T-helper 2 cell treated with Interferon-gamma antibody and Interleukin-4, amounts not matched to agents 5 μg/mL and 100 μg/mL, for 36 hours (primary cell): Measurements from ENCODE around the gene CFAP126.
"Not testable (repeated sequence)": the region's sequence is repeated elsewhere in the genome, so short reads cannot be mapped to it uniquely, and the experiment has no call there.

ENCODE experiments used
- DNase-seq: peaks from one replicate; pipeline ENCODE4 v3.0.0; 2021; ENCODE audit warnings: low spot score
- H3K27ac Mint-ChIP-seq: one replicate; pipeline ENCODE4 v1.8.0; 2021; ENCODE audit warnings: mild to moderate bottlenecking, mixed read lengths
- H3K27me3 Mint-ChIP-seq: one replicate; pipeline ENCODE4 v1.8.0; 2021; ENCODE audit warnings: low read depth, mixed read lengths
- H3K36me3 Mint-ChIP-seq: one replicate; pipeline ENCODE4 v1.8.0; 2021; ENCODE audit warnings: low read depth, mixed read lengths
- H3K4me1 Mint-ChIP-seq: one replicate; pipeline ENCODE4 v1.8.0; 2021; ENCODE audit warnings: low read depth, mixed read lengths
- H3K4me3 Mint-ChIP-seq: one replicate; pipeline ENCODE4 v1.8.0; 2022; ENCODE audit warnings: mild to moderate bottlenecking, moderate library complexity, mixed read lengths
- H3K9me3 Mint-ChIP-seq: one replicate; pipeline ENCODE4 v1.8.0; 2021; ENCODE audit warnings: mixed read lengths

CFAP126 gene

GRCh38 chr1:161391611-161392010 is 23.9 kb upstream of the CFAP126 start:
- peaks cover 34% of the 10 kb centered on the region for H3K4me1 Mint-ChIP-seq
- H3K27ac Mint-ChIP-seq: no peak overlapping the region
- no peaks in the 10 kb centered on the region for H3K27me3 Mint-ChIP-seq
- H3K36me3 Mint-ChIP-seq: no peaks in the 10 kb centered on the region
- DNase-seq: no peak
- peak overlapping the region; percentile 50 for H3K4me3 Mint-ChIP-seq
- H3K9me3 Mint-ChIP-seq: no peaks in the 10 kb centered on the region

- not testable (repeated sequence) for DNase-seq, H3K27me3 Mint-ChIP-seq, H3K9me3 Mint-ChIP-seq, H3K36me3 Mint-ChIP-seq
- peak overlapping the region; percentile 92 for H3K4me3 Mint-ChIP-seq
- H3K4me1 Mint-ChIP-seq: peaks cover 37% of the 10 kb centered on the region
- H3K27ac Mint-ChIP-seq: peak overlapping the region; percentile 97
These were observed 23.5 kb upstream of the CFAP126 start for GRCh38 chr1:161391136-161391535.

- Mint-ChIP-seq H3K4me3 (peak overlapping the region; percentile 92), H3K27ac (peak overlapping the region; percentile 97), H3K27me3 (no peaks in the 10 kb centered on the region), H3K9me3 (no peaks in the 10 kb centered on the region), H3K36me3 (no peaks in the 10 kb centered on the region), H3K4me1 (peaks cover 38% of the 10 kb centered on the region)
- DNase-seq: no peak
These were observed 22.8 kb upstream of the CFAP126 start for GRCh38 chr1:161390559-161390858.

- no peaks in the 10 kb centered on the region for H3K27me3 Mint-ChIP-seq
- DNase-seq: peak; percentile 91
- H3K4me1 Mint-ChIP-seq: peaks cover 38% of the 10 kb centered on the region
- no peaks in the 10 kb centered on the region for H3K36me3 Mint-ChIP-seq
- no peaks in the 10 kb centered on the region for H3K9me3 Mint-ChIP-seq
- H3K27ac Mint-ChIP-seq: peak overlapping the region; percentile 97
- peak overlapping the region; percentile 92 for H3K4me3 Mint-ChIP-seq
These were observed 22.2 kb upstream of the CFAP126 start for GRCh38 chr1:161389691-161390558.

GRCh38 chr1:161389158-161389557 is 21.5 kb upstream of the CFAP126 start:
- H3K36me3 Mint-ChIP-seq, DNase-seq, H3K9me3 Mint-ChIP-seq, H3K27me3 Mint-ChIP-seq: not testable (repeated sequence)
- Mint-ChIP-seq H3K4me3 (peak overlapping the region; percentile 92), H3K4me1 (peaks cover 38% of the 10 kb centered on the region), H3K27ac (peak overlapping the region; percentile 97)

- Mint-ChIP-seq H3K9me3 (no peaks in the 10 kb centered on the region), H3K4me3 (peak overlapping the region; percentile 92), H3K4me1 (peaks cover 38% of the 10 kb centered on the region), H3K27ac (peak overlapping the region; percentile 97), H3K27me3 (no peaks in the 10 kb centered on the region), H3K36me3 (no peaks in the 10 kb centered on the region)
- DNase-seq: no peak
These were observed 21.0 kb upstream of the CFAP126 start for GRCh38 chr1:161388639-161389038.

GRCh38 chr1:161382214-161383019 is 14.7 kb upstream of the CFAP126 start:
- Mint-ChIP-seq H3K36me3 (no peaks in the 10 kb centered on the region), H3K4me3 (no peak overlapping the region), H3K4me1 (peaks cover 16% of the 10 kb centered on the region), H3K27ac (no peak overlapping the region), H3K9me3 (no peaks in the 10 kb centered on the region), H3K27me3 (no peaks in the 10 kb centered on the region)
- DNase-seq: no peak

- no peak overlapping the region for H3K27ac Mint-ChIP-seq
- H3K36me3 Mint-ChIP-seq: no peaks in the 10 kb centered on the region
These were observed 14.0 kb upstream of the CFAP126 start for GRCh38 chr1:161381707-161382106.

GRCh38 chr1:161379071-161379470 is 11.4 kb upstream of the CFAP126 start:
- Mint-ChIP-seq H3K27ac (no peak overlapping the region), H3K9me3 (no peaks in the 10 kb centered on the region), H3K27me3 (no peaks in the 10 kb centered on the region), H3K4me3 (no peak overlapping the region), H3K36me3 (no peaks in the 10 kb centered on the region), H3K4me1 (peaks cover 7% of the 10 kb centered on the region)
- DNase-seq: no peak

More at GRCh38 chr1:161381707-161382106, 14.0 kb upstream of the CFAP126 start:
- no peaks in the 10 kb centered on the region for H3K27me3 Mint-ChIP-seq
- no peak for DNase-seq
- H3K9me3 Mint-ChIP-seq: no peaks in the 10 kb centered on the region
- no peak overlapping the region for H3K4me3 Mint-ChIP-seq
- H3K4me1 Mint-ChIP-seq: peaks cover 10% of the 10 kb centered on the region

GRCh38 chr1:161378014-161378413 is 10.3 kb upstream of the CFAP126 start:
- no peak overlapping the region for H3K4me3 Mint-ChIP-seq
- no peaks in the 10 kb centered on the region for H3K36me3 Mint-ChIP-seq
- peaks cover 7% of the 10 kb centered on the region for H3K4me1 Mint-ChIP-seq
- no peaks in the 10 kb centered on the region for H3K9me3 Mint-ChIP-seq
- no peak for DNase-seq
- no peak overlapping the region for H3K27ac Mint-ChIP-seq
- no peaks in the 10 kb centered on the region for H3K27me3 Mint-ChIP-seq

- H3K27ac Mint-ChIP-seq: no peak overlapping the region
These were observed 6.7 kb upstream of the CFAP126 start for GRCh38 chr1:161374373-161374772.

GRCh38 chr1:161373442-161373841 is 5.8 kb upstream of the CFAP126 start:
- Mint-ChIP-seq H3K9me3 (no peaks in the 10 kb centered on the region), H3K4me3 (no peak overlapping the region), H3K36me3 (peaks cover 5% of the 10 kb centered on the region), H3K27ac (no peak overlapping the region), H3K4me1 (peaks cover 5% of the 10 kb centered on the region), H3K27me3 (no peaks in the 10 kb centered on the region)
- no peak for DNase-seq

More at GRCh38 chr1:161374373-161374772, 6.7 kb upstream of the CFAP126 start:
- H3K9me3 Mint-ChIP-seq: no peaks in the 10 kb centered on the region
- peaks cover 3% of the 10 kb centered on the region for H3K36me3 Mint-ChIP-seq
- peaks cover 5% of the 10 kb centered on the region for H3K4me1 Mint-ChIP-seq
- DNase-seq: no peak
- no peak overlapping the region for H3K4me3 Mint-ChIP-seq
- H3K27me3 Mint-ChIP-seq: no peaks in the 10 kb centered on the region

- H3K4me1 Mint-ChIP-seq: peaks cover 6% of the 10 kb centered on the region
- peaks cover 22% of the 10 kb centered on the region for H3K36me3 Mint-ChIP-seq
- no peaks in the 10 kb centered on the region for H3K27me3 Mint-ChIP-seq
- H3K27ac Mint-ChIP-seq: no peak overlapping the region
- DNase-seq: no peak
- no peak overlapping the region for H3K4me3 Mint-ChIP-seq
- H3K9me3 Mint-ChIP-seq: no peaks in the 10 kb centered on the region
These were observed 2.5 kb downstream of the CFAP126 start for GRCh38 chr1:161365207-161365606.

GRCh38 chr1:161364332-161364731 is 3.3 kb downstream of the CFAP126 start:
- Mint-ChIP-seq H3K27ac (no peak overlapping the region), H3K36me3 (peaks cover 27% of the 10 kb centered on the region), H3K4me3 (no peak overlapping the region), H3K9me3 (no peaks in the 10 kb centered on the region), H3K27me3 (no peaks in the 10 kb centered on the region), H3K4me1 (peaks cover 7% of the 10 kb centered on the region)
- no peak for DNase-seq
